NCI-H1105 treated with DMSO at 0.1 percent for 48 hours (cell line): ENCODE data around the gene JKAMP.

Source experiments
- DNase-seq: peaks from one replicate; lab custom pipeline; 2025; lab: John Stamatoyannopoulos, UW

The JKAMP gene

GRCh38 chr14:59481407-59481806 lies 2.9 kb upstream of the JKAMP start:
- DNase-seq, result no peak

GRCh38 chr14:59481871-59482540 lies 2.3 kb upstream of the JKAMP start:
- no peak for DNase-seq

GRCh38 chr14:59482541-59483331 lies 1.6 kb upstream of the JKAMP start:
- DNase-seq, result peak; percentile 44

GRCh38 chr14:59483363-59483762 lies 954 bp upstream of the JKAMP start:
- no peak for DNase-seq

- DNase-seq, result no peak
Observed at GRCh38 chr14:59484639-59485175, 390 bp downstream of the JKAMP start.

- DNase-seq, result no peak
Observed at GRCh38 chr14:59490756-59491155, 6.4 kb downstream of the JKAMP start.

- no peak for DNase-seq
Observed at GRCh38 chr14:59492384-59492783, 8.1 kb downstream of the JKAMP start.

- no peak for DNase-seq
Observed at GRCh38 chr14:59500732-59501131, 16.4 kb downstream of the JKAMP start.

GRCh38 chr14:59503256-59503655 lies 18.9 kb downstream of the JKAMP start:
- DNase-seq, result no peak

- peak; percentile 69 for DNase-seq
Observed at GRCh38 chr14:59507063-59507751, 22.9 kb downstream of the JKAMP start.

- DNase-seq, result no peak
Observed at GRCh38 chr14:59507752-59508103, 23.4 kb downstream of the JKAMP start.

- no peak for DNase-seq
Observed at GRCh38 chr14:59509101-59509500, 24.8 kb downstream of the JKAMP start.

GRCh38 chr14:59510001-59510400 lies 25.7 kb downstream of the JKAMP start:
- DNase-seq, result no peak

- no peak for DNase-seq
Observed at GRCh38 chr14:59510966-59511365, 26.6 kb downstream of the JKAMP start.

GRCh38 chr14:59511916-59512575 lies 27.7 kb downstream of the JKAMP start:
- DNase-seq, result peak; percentile 51

GRCh38 chr14:59520224-59520623 lies 35.9 kb downstream of the JKAMP start:
- no peak for DNase-seq

GRCh38 chr14:59529189-59529588 lies 44.9 kb downstream of the JKAMP start:
- no peak for DNase-seq

- DNase-seq, result no peak
Observed at GRCh38 chr14:59530349-59530748, 46.0 kb downstream of the JKAMP start.

GRCh38 chr14:59532419-59532818 lies 48.1 kb downstream of the JKAMP start:
- DNase-seq, result no peak

- DNase-seq, result no peak
Observed at GRCh38 chr14:59534361-59534987, 50.2 kb downstream of the JKAMP start.

GRCh38 chr14:59537476-59537875 lies 53.2 kb downstream of the JKAMP start:
- DNase-seq, result no peak

- DNase-seq, result no peak
Observed at GRCh38 chr14:59538936-59539335, 54.6 kb downstream of the JKAMP start.
